Mammary epithelial cell (primary cell): ENCODE measurements around the gene DMD.

Experiments
- CTCF ChIP-seq, 2 donors: IDR thresholded peaks in 1 of 2; conservative IDR thresholded peaks in 1 of 2; 2 replicates each; pipeline ENCODE4 v1.5.1; 2011 to 2012; ENCODE audit warnings: inconsistent platforms in 2 of 2, low read length in 2 of 2, mild to moderate bottlenecking in 2 of 2, control low read depth in 1 of 2, low read depth in 1 of 2; ENCODE audit not compliant: insufficient read depth in 1 of 2; ENCODE audit errors: extremely low read depth in 1 of 2
- EZH2 ChIP-seq: IDR thresholded peaks from 2 replicates; pipeline ENCODE4 v1.6.1; 2012; ENCODE audit warnings: low read length, inconsistent platforms, borderline replicate concordance

- TF ChIP-seq CTCF (conservative IDR thresholded peaks at IDR 0.05 in 1 of 2, IDR thresholded peaks at IDR 0.05 in 1 of 2; ENCODE audit: extremely low read depth in 1 of 2, insufficient read depth in 1 of 2, low read depth in 1 of 2, low read length in 2 of 2) (no peak), EZH2 (no peak)
Measured at GRCh38 chrX:31527455-31528126, 1683.8 kb downstream of the DMD start.
